GM06990 (cell line): ENCODE measurements around the gene ROBO1.

Experiments
- DNase-seq: peaks from one replicate; pipeline ENCODE4 v3.0.0-alpha.2; 2011; ENCODE audit not compliant: insufficient read length; ENCODE audit errors: extremely low read depth
- H3K27me3 ChIP-seq: replicated peaks from 2 replicates; pipeline ENCODE4 v1.6.0; 2011; ENCODE audit warnings: low read length; ENCODE audit not compliant: control insufficient read depth, insufficient read depth
- H3K36me3 ChIP-seq: 2 replicates; pipeline ENCODE4 v1.5.1; 2011; ENCODE audit warnings: low read length; ENCODE audit not compliant: control insufficient read depth, insufficient read depth
- H3K4me3 ChIP-seq: replicated peaks from 2 replicates; pipeline ENCODE4 v1.5.1; 2011; ENCODE audit warnings: low read depth, mild to moderate bottlenecking, control low read depth, low read length
- CTCF ChIP-seq: IDR thresholded peaks from 2 replicates; pipeline ENCODE4 v1.5.1; 2011; ENCODE audit warnings: low read length, control low read depth, mild to moderate bottlenecking, inconsistent platforms; ENCODE audit not compliant: insufficient read depth, poor library complexity, severe bottlenecking

The ROBO1 gene

GRCh38 chr3:78926523-78926922, 841.3 kb downstream of the ROBO1 start:
- DNase-seq: no peak
- Histone ChIP-seq H3K36me3 (no peaks in the 10 kb centered on the region), H3K27me3 (no peaks in the 10 kb centered on the region), H3K4me3 (no peak overlapping the region)
- TF ChIP-seq CTCF: no peak

GRCh38 chr3:78924711-78925110, 843.1 kb downstream of the ROBO1 start:
- TF ChIP-seq CTCF: no peak
- H3K36me3 ChIP-seq: no peaks in the 10 kb centered on the region
- H3K4me3 ChIP-seq: no peak overlapping the region
- no peak for DNase-seq
- no peaks in the 10 kb centered on the region for H3K27me3 ChIP-seq

GRCh38 chr3:78919021-78919755, 848.6 kb downstream of the ROBO1 start:
- H3K27me3 ChIP-seq: no peaks in the 10 kb centered on the region
- H3K4me3 ChIP-seq: no peak overlapping the region

GRCh38 chr3:78918361-78919020, 849.3 kb downstream of the ROBO1 start:
- DNase-seq: no peak
- H3K36me3 ChIP-seq: no peaks in the 10 kb centered on the region
- no peaks in the 10 kb centered on the region for H3K27me3 ChIP-seq
- no peak for TF ChIP-seq CTCF
- H3K4me3 ChIP-seq: no peak overlapping the region

More at GRCh38 chr3:78919021-78919755, 848.6 kb downstream of the ROBO1 start:
- no peaks in the 10 kb centered on the region for H3K36me3 ChIP-seq
- TF ChIP-seq CTCF: no peak
- no peak for DNase-seq

- Histone ChIP-seq H3K4me3 (no peak overlapping the region), H3K27me3 (no peaks in the 10 kb centered on the region), H3K36me3 (no peaks in the 10 kb centered on the region)
- TF ChIP-seq CTCF: no peak
- no peak for DNase-seq
These were observed 850.3 kb downstream of the ROBO1 start for GRCh38 chr3:78917536-78917935.
